Neural cell (in vitro differentiated cells): ENCODE measurements around the gene SLC25A18. TPM values are rescaled to one million over a fixed set of nuclear protein-coding genes. Genes with fewer than 3 reads are reported as not detected.

Source experiments
- H2AFZ ChIP-seq: fragments of 200-600, 300-800 bp; sonication (generic), shearing (Covaris generic); 2 replicates; pipeline ENCODE4 v1.6.0; 2014; ENCODE audit warnings: low read depth, mild to moderate bottlenecking, antibody characterized with exemption, low read length, moderate library complexity
- H3F3A ChIP-seq: fragments of 200-600 bp; shearing (Covaris generic); 2 replicates; pipeline ENCODE4 v1.6.1; 2016; ENCODE audit warnings: mild to moderate bottlenecking, moderate library complexity, mixed read lengths, antibody characterized with exemption, low read length; ENCODE audit not compliant: insufficient read depth, poor library complexity, severe bottlenecking
- H3K27ac ChIP-seq: fragments of 200-600, 300-800 bp; sonication (generic), shearing (Covaris generic); 2 replicates; pipeline ENCODE4 v1.5.1; 2014; ENCODE audit warnings: mild to moderate bottlenecking, low read length, moderate library complexity
- H3K27me3 ChIP-seq: fragments of 300-800, 200-600 bp; sonication (generic), shearing (Covaris generic); 2 replicates; pipeline ENCODE4 v1.6.0; 2014; ENCODE audit warnings: mild to moderate bottlenecking, low read depth, low read length, moderate library complexity; ENCODE audit not compliant: insufficient read depth
- H3K36me3 ChIP-seq: fragments of 300-800, 200-600 bp; sonication (generic), shearing (Covaris generic); 2 replicates; pipeline ENCODE4 v1.5.1; 2014; ENCODE audit warnings: mild to moderate bottlenecking, antibody characterized with exemption, low read length, moderate library complexity; ENCODE audit not compliant: insufficient read depth
- H3K4me2 ChIP-seq: fragments of 300-800, 200-600 bp; sonication (generic), shearing (Covaris generic); 2 replicates; pipeline ENCODE4 v1.6.0; 2014; ENCODE audit warnings: mild to moderate bottlenecking, low read length
- H3K4me3 ChIP-seq: fragments of 300-800, 200-600 bp; sonication (generic), shearing (Covaris generic); 2 replicates; pipeline ENCODE4 v1.5.1; 2014; ENCODE audit warnings: mild to moderate bottlenecking, low read length, moderate library complexity
- H3K79me2 ChIP-seq: fragments of 200-600 bp; shearing (Covaris generic); replicated peaks from 2 replicates; pipeline ENCODE4 v1.6.0; 2014; ENCODE audit warnings: mild to moderate bottlenecking, low read length, moderate library complexity; ENCODE audit not compliant: insufficient read depth
- H3K9ac ChIP-seq: fragments of 300-800, 200-600 bp; sonication (generic), shearing (Covaris generic); 2 replicates; pipeline ENCODE4 v1.6.1; 2016; ENCODE audit warnings: mild to moderate bottlenecking, low read length, mixed read lengths
- H3K9me2 ChIP-seq: fragments of 200-600 bp; shearing (Covaris generic); 2 replicates; pipeline ENCODE4 v1.6.1; 2016; ENCODE audit warnings: mild to moderate bottlenecking, low read length, mixed read lengths; ENCODE audit not compliant: insufficient read depth
- H3K9me3 ChIP-seq: fragments of 200-600, 300-800 bp; sonication (generic), shearing (Covaris generic); 2 replicates; pipeline ENCODE4 v1.6.1; 2016; ENCODE audit warnings: mild to moderate bottlenecking, mixed run types, low read length, moderate library complexity, mixed read lengths
- H4K20me1 ChIP-seq: fragments of 200-600 bp; shearing (Covaris generic); 2 replicates; pipeline ENCODE4 v1.6.1; 2016; ENCODE audit warnings: mild to moderate bottlenecking, mixed run types; ENCODE audit not compliant: insufficient read depth
- CTCF ChIP-seq: fragments of 450-650 bp; IDR thresholded peaks from 2 replicates; pipeline ENCODE4 v1.5.1; 2014; ENCODE audit warnings: antibody characterized with exemption, mild to moderate bottlenecking, moderate library complexity; ENCODE audit not compliant: poor library complexity, severe bottlenecking
- EP300 ChIP-seq: fragments of 450-650 bp; conservative IDR thresholded peaks from 2 replicates; pipeline ENCODE4 v1.6.1; 2014; ENCODE audit warnings: antibody characterized with exemption, mild to moderate bottlenecking, moderate library complexity; ENCODE audit not compliant: poor library complexity, severe bottlenecking
- EZH2 ChIP-seq: fragments of 200-600, 300-800 bp; shearing (Covaris generic), sonication (generic); IDR thresholded peaks from 2 replicates; pipeline ENCODE4 v1.6.1; 2014; ENCODE audit warnings: antibody characterized with exemption, low read length, borderline replicate concordance, mild to moderate bottlenecking; ENCODE audit not compliant: insufficient read depth, poor library complexity, severe bottlenecking
- MXI1 ChIP-seq: fragments of 450-650 bp; conservative IDR thresholded peaks from 2 replicates; pipeline ENCODE4 v1.6.1; 2014; ENCODE audit warnings: antibody characterized with exemption, mild to moderate bottlenecking; ENCODE audit not compliant: poor library complexity, severe bottlenecking
- POLR2AphosphoS5 ChIP-seq: IDR thresholded peaks from 2 replicates; pipeline ENCODE4 v1.6.1; 2012
- RAD21 ChIP-seq: fragments of 450-650 bp; conservative IDR thresholded peaks from 2 replicates; pipeline ENCODE4 v1.6.1; 2014; ENCODE audit warnings: antibody characterized with exemption, mild to moderate bottlenecking, moderate library complexity
- REST ChIP-seq: IDR thresholded peaks from 2 replicates; pipeline ENCODE4 v1.6.1; 2012; ENCODE audit warnings: borderline replicate concordance
- SMC3 ChIP-seq: fragments of 450-650 bp; conservative IDR thresholded peaks from 2 replicates; pipeline ENCODE4 v1.6.1; 2014; ENCODE audit warnings: antibody characterized with exemption, mild to moderate bottlenecking, moderate library complexity; ENCODE audit not compliant: poor library complexity
- TAF1 ChIP-seq: IDR thresholded peaks from 2 replicates; pipeline ENCODE4 v1.6.1; 2012; ENCODE audit warnings: low read depth
- polyA plus RNA-seq: library from polyadenylated mRNA; depleted of rRNA; stranded (reverse); fragments of >200 nt; gene quantifications from 2 replicates; pipeline ENCODE4 v1.2.3, GENCODE V29; 2014

The SLC25A18 gene
- polyA plus RNA-seq, 1 donor from 2014 or later: 0.28 TPM

GRCh38 chr22:17548010-17548755 is 15.1 kb upstream of the SLC25A18 start:
- no peaks in the 10 kb centered on the region for H3K9me2 ChIP-seq
- H2AFZ ChIP-seq: no peak overlapping the region
- H3K4me2 ChIP-seq: no peak overlapping the region
- no peak overlapping the region for H3K27ac ChIP-seq
- no peak overlapping the region for H3K9ac ChIP-seq
- no peaks in the 10 kb centered on the region for H3K9me3 ChIP-seq
- no peaks in the 10 kb centered on the region for H3F3A ChIP-seq
- no peaks in the 10 kb centered on the region for H3K36me3 ChIP-seq
- TF ChIP-seq RAD21 (no peak), EZH2 (no peak), TAF1 (no peak), REST (no peak)
- no peaks in the 10 kb centered on the region for H4K20me1 ChIP-seq
- no peaks in the 10 kb centered on the region for H3K79me2 ChIP-seq
- H3K27me3 ChIP-seq: no peaks in the 10 kb centered on the region
- no peak overlapping the region for H3K4me3 ChIP-seq

GRCh38 chr22:17548756-17549035 is 14.6 kb upstream of the SLC25A18 start:
- Histone ChIP-seq H3F3A (no peaks in the 10 kb centered on the region), H3K27me3 (no peaks in the 10 kb centered on the region), H4K20me1 (no peaks in the 10 kb centered on the region), H3K9ac (no peak overlapping the region), H3K4me3 (no peak overlapping the region), H3K4me2 (no peak overlapping the region), H2AFZ (no peak overlapping the region), H3K79me2 (no peaks in the 10 kb centered on the region), H3K36me3 (no peaks in the 10 kb centered on the region), H3K9me3 (no peaks in the 10 kb centered on the region), H3K9me2 (no peaks in the 10 kb centered on the region), H3K27ac (no peak overlapping the region)
- TF ChIP-seq TAF1 (no peak), POLR2AphosphoS5 (no peak), CTCF (no peak), RAD21 (no peak), SMC3 (no peak), EZH2 (no peak), EP300 (no peak), MXI1 (no peak), REST (no peak)
